B cell (primary cell): Measurements from ENCODE around the gene ZNF425. TPM values are rescaled to one million over a fixed set of nuclear protein-coding genes. Genes with fewer than 3 reads are reported as not detected.

Experiments
- ATAC-seq: fragments of 200-7000 bp; cut with Tn5 transposase; one replicate; pipeline ENCODE4 v1.10.0; 2021; ENCODE audit warnings: low read depth, mild to moderate bottlenecking, moderate number of reproducible peaks, moderate library complexity
- CTCF ChIA-PET: fragments of 350-600 bp; sonication (Branson Sonifier 250); formaldehyde crosslinking; loops from one replicate; lab custom pipeline; 2021; ENCODE audit warnings: antibody characterized with exemption, inconsistent platforms; lab: Charles Lee
- POLR2A ChIA-PET: fragments of 350-600 bp; sonication (Branson Sonifier 250); formaldehyde crosslinking; loops from one replicate; lab custom pipeline; 2021; ENCODE audit warnings: antibody characterized with exemption; lab: Charles Lee
- DNase-seq: peaks from one replicate; pipeline ENCODE4 v3.0.0; 2013
- H2AFZ ChIP-seq: 2 replicates; pipeline ENCODE4 v1.6.1; 2012; ENCODE audit warnings: mild to moderate bottlenecking, low read depth, low read length; ENCODE audit not compliant: insufficient read depth, poor library complexity, severe bottlenecking
- H3K27ac ChIP-seq, 2 donors: 1 replicate in 1 of 2; 2 replicates in 1 of 2; pipeline ENCODE4 v1.5.1; 2012 to 2013; ENCODE audit warnings: low read length in 2 of 2, mild to moderate bottlenecking in 2 of 2, moderate library complexity in 1 of 2
- H3K27me3 ChIP-seq, 4 experiments: fragments of 200-600 bp in 1 of 4; sonication (generic) in 1 of 4; replicated peaks in 1 of 4; 1 replicate in 2 of 4; 2 replicates in 2 of 4; pipeline versions ENCODE4 v1.6.1 to v1.7.0; 2013 to 2016; ENCODE audit warnings: low read length in 3 of 4, mild to moderate bottlenecking in 2 of 4, mixed read lengths in 1 of 4, moderate library complexity in 1 of 4; ENCODE audit not compliant: insufficient read depth in 4 of 4, control insufficient read depth in 3 of 4; ENCODE audit errors: control extremely low read depth in 1 of 4
- H3K36me3 ChIP-seq, 2 experiments: replicated peaks in 1 of 2; 1 replicate in 1 of 2; 2 replicates in 1 of 2; pipeline versions ENCODE4 v1.6.1 to v1.7.1; 2013; ENCODE audit warnings: low read length in 1 of 2; ENCODE audit not compliant: insufficient read depth in 2 of 2, control insufficient read depth in 1 of 2; ENCODE audit errors: control extremely low read depth in 1 of 2, extremely low read depth in 1 of 2
- H3K4me1 ChIP-seq, 2 donors: fragments of 200-600 bp in 1 of 2; sonication (generic) in 1 of 2; 1 replicate in 1 of 2; 2 replicates in 1 of 2; pipeline versions ENCODE4 v1.5.1 to v1.6.1; 2013 to 2017; ENCODE audit warnings: low read length in 2 of 2; ENCODE audit not compliant: control insufficient read depth in 2 of 2, insufficient read depth in 2 of 2
- H3K4me2 ChIP-seq: replicated peaks from 2 replicates; pipeline ENCODE3; 2012; ENCODE audit warnings: mild to moderate bottlenecking, low read depth, low read length; ENCODE audit not compliant: poor library complexity, severe bottlenecking
- H3K4me3 ChIP-seq, 5 experiments: fragments of 200-600 bp in 1 of 5; sonication (generic) in 1 of 5; 1 replicate in 3 of 5; 2 replicates in 2 of 5; pipeline versions ENCODE4 v1.5.1 to v1.7.0; 2011 to 2016; ENCODE audit warnings: low read length in 4 of 5, mild to moderate bottlenecking in 4 of 5, low read depth in 2 of 5, control low read depth in 1 of 5, moderate library complexity in 1 of 5; ENCODE audit not compliant: insufficient read depth in 1 of 5; ENCODE audit errors: control extremely low read depth in 1 of 5, extremely low read depth in 1 of 5
- H3K79me2 ChIP-seq: fragments of 200-600 bp; sonication (generic); one replicate; pipeline ENCODE4 v1.6.0; 2016; ENCODE audit warnings: low read length; ENCODE audit not compliant: control insufficient read depth, insufficient read depth
- H3K9ac ChIP-seq: fragments of 200-600 bp; sonication (generic); 2 replicates; pipeline ENCODE4 v1.6.1; 2017; ENCODE audit warnings: mild to moderate bottlenecking, low read length, moderate library complexity
- H3K9me3 ChIP-seq, 3 donors: one replicate each; pipeline versions ENCODE4 v1.6.1 to v1.7.1; 2013; ENCODE audit warnings: low read length in 2 of 3; ENCODE audit not compliant: control insufficient read depth in 2 of 3, insufficient read depth in 1 of 3; ENCODE audit errors: control extremely low read depth in 1 of 3
- H4K20me1 ChIP-seq: 2 replicates; pipeline ENCODE4 v1.6.0; 2012; ENCODE audit warnings: mild to moderate bottlenecking, low read length; ENCODE audit not compliant: insufficient read depth, control insufficient read depth, poor library complexity, severe bottlenecking
- H3K27ac Mint-ChIP-seq: one replicate; pipeline ENCODE4 v1.8.0; 2021; ENCODE audit warnings: mixed read lengths
- H3K27me3 Mint-ChIP-seq: one replicate; pipeline ENCODE4 v1.8.0; 2021; ENCODE audit warnings: mixed read lengths
- H3K4me1 Mint-ChIP-seq: one replicate; pipeline ENCODE4 v1.8.0; 2021; ENCODE audit warnings: mixed read lengths
- H3K4me3 Mint-ChIP-seq: one replicate; pipeline ENCODE4 v1.8.0; 2021; ENCODE audit warnings: mixed read lengths
- H3K9me3 Mint-ChIP-seq: one replicate; pipeline ENCODE4 v1.8.0; 2022; ENCODE audit warnings: mixed read lengths; ENCODE audit not compliant: insufficient read depth
- CTCF ChIP-seq: fragments of 200-600 bp; IDR thresholded peaks from one replicate; pipeline ENCODE4 v1.8.0; 2022; ENCODE audit warnings: antibody characterized with exemption, mild to moderate bottlenecking
- EZH2 ChIP-seq: IDR thresholded peaks from 2 replicates; pipeline ENCODE4 v1.6.1; 2012; ENCODE audit warnings: borderline replicate concordance, low read depth, mild to moderate bottlenecking, moderate library complexity, low read length; ENCODE audit not compliant: insufficient read depth, poor library complexity, severe bottlenecking
- WGBS: methylation state at CpG from one replicate; pipeline ENCODE4 v1.1.5; 2013; ENCODE audit warnings: missing lambda C conversion rate; ENCODE audit not compliant: insufficient coverage; 5-methylcytosine and 5-hydroxymethylcytosine counted together
- intact Hi-C: fragments of 100-400 bp; cut with micrococcal nuclease; formaldehyde crosslinking; loops from one replicate; pipeline ENCODE4 v1.10.0; 2022
- polyA plus RNA-seq: library from polyadenylated mRNA; depleted of rRNA; stranded (reverse); fragments of >200 nt; gene quantifications from 2 replicates; pipeline ENCODE4 v1.2.3, GENCODE V29; 2012
- total RNA-seq, 2 donors: library from RNA; stranded (reverse); fragments of 120-200 nt in 1 of 2; gene quantifications; 1 replicate in 1 of 2; 2 replicates in 1 of 2; pipeline versions ENCODE4 v1.2.3 to v1.2.4, GENCODE V29; 2013 to 2022

Gene ZNF425
- total and polyA plus RNA-seq, 2 donors (not counting 1 experiment from before 2014, with no cell fraction given) = 0.48 to 3.3 TPM

GRCh38 chr7:149141893-149142292 is 15.8 kb upstream of the ZNF425 start:
- Histone ChIP-seq H3K4me1 (peaks cover 16 to 18% of the 10 kb centered on the region in 2 donors), H4K20me1 (no peaks in the 10 kb centered on the region), H3K9ac (no peak overlapping the region), H3K4me2 (no peak overlapping the region), H3K4me3 (no peak overlapping the region), H3K36me3 (no peaks in the 10 kb centered on the region), H3K27me3 (no peaks in the 10 kb centered on the region), H3K9me3 (no peaks in the 10 kb centered on the region), H3K27ac (no peak overlapping the region), H2AFZ (no peak overlapping the region), H3K79me2 (peaks cover 25% of the 10 kb centered on the region)
- Mint-ChIP-seq H3K9me3 (no peaks in the 10 kb centered on the region), H3K27me3 (no peaks in the 10 kb centered on the region), H3K4me1 (peaks cover 16% of the 10 kb centered on the region), H3K4me3 (no peak overlapping the region), H3K27ac (no peak overlapping the region)
- TF ChIP-seq CTCF (no peak), EZH2 (no peak)
- no peak for ATAC-seq
- ChIA-PET POLR2A (no interaction called here), CTCF (no interaction called here)
- no peak for DNase-seq
- WGBS = 80% methylated on average over 1 of the region's 4 CpGs
- intact Hi-C loops = loop anchor here (10.0 kb wide), 1 partner anchor 573 kb away; a partner anchor contains a TSS

GRCh38 chr7:149140831-149141230 is 14.7 kb upstream of the ZNF425 start:
- H3K9me3 Mint-ChIP-seq = no peaks in the 10 kb centered on the region
- DNase-seq = no peak
- Histone ChIP-seq H2AFZ (no peak overlapping the region), H3K4me1 (peaks cover 9 to 10% of the 10 kb centered on the region in 2 donors), H4K20me1 (no peaks in the 10 kb centered on the region), H3K9me3 (no peaks in the 10 kb centered on the region), H3K27ac (no peak overlapping the region), H3K4me2 (no peak overlapping the region), H3K9ac (no peak overlapping the region), H3K79me2 (peaks cover 21% of the 10 kb centered on the region), H3K36me3 (no peaks in the 10 kb centered on the region), H3K27me3 (no peaks in the 10 kb centered on the region), H3K4me3 (no peak overlapping the region)
- WGBS = no CpG with 5 or more reads among the region's 3 CpGs
- ChIA-PET POLR2A (no interaction called here), CTCF (no interaction called here)
- no peak overlapping the region for H3K27ac Mint-ChIP-seq
- intact Hi-C loops = loop anchor here (10.0 kb wide), 1 partner anchor 574 kb away; a partner anchor contains a TSS
- TF ChIP-seq EZH2 = no peak
- no peak for TF ChIP-seq CTCF
- H3K27me3 Mint-ChIP-seq = no peaks in the 10 kb centered on the region
- ATAC-seq = no peak
- H3K4me3 Mint-ChIP-seq = no peak overlapping the region
- H3K4me1 Mint-ChIP-seq = peaks cover 9% of the 10 kb centered on the region
